SH-SY5Y (cell line): ENCODE measurements around the gene COL27A1.

Experiments
- GATA2 ChIP-seq: IDR thresholded peaks from 2 replicates; pipeline ENCODE4 v1.6.1; 2011; ENCODE audit warnings: mild to moderate bottlenecking, low read depth, low read length
- GATA3 ChIP-seq: IDR thresholded peaks from 2 replicates; pipeline ENCODE4 v1.6.1; 2011; ENCODE audit warnings: low read depth, mild to moderate bottlenecking, low read length, moderate library complexity

GRCh38 chr9:114187827-114188226, 32.5 kb downstream of the COL27A1 start:
- TF ChIP-seq GATA2 (no peak), GATA3 (no peak)
